GM21423 (cell line): ENCODE measurements around the gene MGLL.

Experiments used
- ATAC-seq: cut with Tn5 transposase; IDR thresholded peaks from one replicate; pipeline ENCODE4 v1.9.1; 2021; ENCODE audit warnings: mild to moderate bottlenecking, moderate library complexity; ENCODE audit not compliant: unreplicated experiment

MGLL gene

DNA sequence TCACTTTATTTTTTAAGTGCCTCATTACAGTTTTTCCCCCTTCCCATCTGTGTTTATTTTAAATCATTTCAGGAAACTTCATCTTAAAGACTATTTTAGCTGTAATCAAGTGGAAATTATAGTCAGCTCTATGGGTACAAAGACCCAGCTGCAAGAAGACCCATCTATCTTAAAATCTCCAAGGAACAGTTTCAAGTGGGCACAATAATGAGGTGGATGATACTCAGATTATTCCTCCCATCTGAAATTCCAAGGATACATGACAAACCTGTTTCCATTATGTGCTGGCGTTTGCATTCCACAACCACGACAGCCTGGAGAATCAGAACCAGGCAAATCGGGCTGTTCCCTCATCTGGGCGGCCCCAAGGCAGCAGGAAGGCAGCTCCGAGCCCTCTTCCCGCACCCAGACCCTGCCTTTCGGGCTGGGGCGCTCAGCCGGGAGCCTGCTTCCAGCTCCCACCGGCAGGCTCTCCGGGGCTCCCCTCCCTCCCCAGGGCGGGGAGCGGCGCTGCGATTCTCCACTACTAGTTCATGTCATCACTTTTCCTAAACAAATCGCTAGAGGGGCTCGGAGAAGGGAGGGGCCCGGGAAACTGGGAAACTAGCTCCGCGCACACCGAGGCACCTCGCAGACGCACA lies at the start of gene MGLL:
TSS of gene MGLL (minus strand) at position 475 of the 641 bp plus-strand sequence. CDS start at position 278, 197 bp downstream.
- ATAC-seq = peak; percentile 6

DNA sequence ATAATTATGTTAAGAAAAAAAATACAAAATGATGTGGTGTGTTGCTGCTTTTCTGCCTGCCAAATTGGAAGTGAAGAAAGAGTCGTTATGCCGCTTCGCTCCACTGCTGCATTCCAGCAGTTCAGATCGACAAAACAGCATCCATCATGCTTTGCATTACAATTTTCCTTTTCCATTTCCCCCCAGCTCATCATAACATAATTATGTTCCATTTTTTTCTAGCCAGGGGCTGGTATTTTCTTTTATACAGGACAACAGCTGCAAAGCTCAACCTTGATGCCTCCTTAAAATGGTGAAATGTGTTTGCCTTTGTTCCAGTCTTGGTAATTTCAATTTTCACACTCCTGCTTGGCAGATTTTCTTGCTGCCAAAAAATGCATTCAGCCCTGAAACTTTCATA lies 47.8 kb upstream of the MGLL start:
- no peak for ATAC-seq

DNA sequence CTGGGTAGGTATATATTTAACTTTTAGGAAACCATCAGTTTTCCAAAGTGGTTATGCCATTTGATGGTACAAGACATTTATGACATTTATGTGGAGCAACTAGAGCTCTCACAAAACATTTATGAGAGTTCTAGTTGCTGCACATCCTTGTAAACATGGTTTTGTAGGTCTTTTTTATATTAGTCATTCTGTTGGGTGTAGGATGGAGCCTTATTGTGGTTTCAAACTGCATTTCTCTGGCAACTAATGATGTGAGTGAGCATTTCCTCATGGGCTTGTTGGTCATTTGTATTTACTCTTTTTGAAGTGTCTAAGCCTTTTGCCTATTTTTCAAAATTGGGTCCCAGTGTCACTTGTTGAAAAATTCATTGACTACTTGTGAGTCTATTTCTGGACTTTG lies 45.7 kb upstream of the MGLL start:
- no peak for ATAC-seq

DNA sequence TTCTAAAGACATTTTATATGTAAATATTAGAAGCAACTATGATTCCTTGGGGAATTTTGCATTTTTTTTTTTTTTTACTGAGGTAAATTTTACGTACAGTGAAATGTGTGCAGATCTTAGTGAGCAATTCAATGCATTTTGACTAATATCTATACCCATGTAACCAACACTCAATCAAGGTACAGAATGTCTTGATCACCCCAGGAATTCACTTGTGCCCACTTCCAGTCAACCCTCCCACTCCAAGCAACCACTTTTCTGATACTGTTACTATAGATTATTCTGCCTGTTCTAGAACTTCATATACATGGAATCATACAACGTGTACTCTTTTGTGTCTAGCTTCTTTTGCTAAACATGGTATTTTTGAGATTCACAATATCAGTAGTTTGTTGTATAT lies 45.1 kb upstream of the MGLL start:
- ATAC-seq = no peak

DNA sequence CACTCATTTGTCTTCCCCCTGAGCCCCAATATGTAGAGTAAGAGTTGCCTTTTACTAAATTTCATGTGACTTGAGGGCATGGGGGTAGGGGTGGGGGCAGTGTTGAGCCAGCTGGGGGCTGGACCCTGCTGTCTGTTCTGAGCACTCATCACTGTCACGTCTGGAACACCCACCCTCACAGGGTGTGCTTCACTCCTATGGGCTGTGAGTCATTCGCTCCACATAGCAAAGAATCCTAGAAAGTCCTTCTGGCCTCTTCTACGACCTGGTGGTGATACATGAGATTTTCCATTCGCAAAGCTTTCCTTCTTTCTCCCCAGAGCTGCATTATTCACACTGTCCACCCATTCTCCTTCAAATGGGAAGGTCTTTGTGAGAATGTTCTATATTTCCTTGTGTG lies 43.6 kb upstream of the MGLL start:
- ATAC-seq = no peak

DNA sequence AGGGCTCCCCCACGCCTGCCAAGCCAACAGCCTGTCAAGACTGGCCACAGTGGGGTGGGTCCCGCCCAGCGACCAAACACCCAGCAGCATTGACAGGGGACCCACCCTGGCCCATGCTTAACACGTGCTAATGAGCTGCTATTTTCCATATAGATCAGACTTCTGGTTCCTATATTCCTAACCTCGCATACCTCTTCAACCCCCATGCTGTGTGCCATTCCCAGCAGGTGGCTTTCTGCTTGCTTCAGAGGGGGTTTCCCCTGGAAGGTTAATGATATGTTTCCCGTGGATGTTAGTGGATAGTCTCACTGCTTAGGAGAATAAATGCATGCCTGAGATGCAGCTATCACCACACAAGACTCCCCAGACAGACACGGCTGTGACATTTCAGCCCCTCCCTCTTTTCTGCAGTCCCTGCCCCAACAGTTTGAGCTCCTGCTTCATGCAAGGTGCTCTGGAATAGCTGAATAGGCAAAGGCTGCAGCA lies 37.9 kb upstream of the MGLL start:
- no peak for ATAC-seq

DNA sequence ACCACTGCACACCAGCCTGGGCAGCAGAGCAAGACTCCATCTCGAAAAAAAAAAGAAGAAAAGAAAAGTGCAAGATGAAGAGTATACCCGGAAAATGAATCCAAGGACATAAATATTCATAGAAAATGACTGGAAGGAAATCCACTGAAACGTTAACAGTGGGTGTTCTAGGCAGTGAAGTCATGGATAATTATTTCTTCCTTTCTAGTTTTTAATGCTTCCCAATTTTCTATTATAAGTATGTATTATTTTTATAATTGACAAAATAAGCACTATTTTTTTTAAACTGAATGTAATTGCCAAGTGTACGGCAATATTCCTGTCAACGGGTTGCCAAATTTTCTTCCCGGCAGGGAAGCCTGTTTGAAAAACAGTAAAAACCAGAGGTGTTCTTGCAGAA lies 37.4 kb upstream of the MGLL start:
- no peak for ATAC-seq

DNA sequence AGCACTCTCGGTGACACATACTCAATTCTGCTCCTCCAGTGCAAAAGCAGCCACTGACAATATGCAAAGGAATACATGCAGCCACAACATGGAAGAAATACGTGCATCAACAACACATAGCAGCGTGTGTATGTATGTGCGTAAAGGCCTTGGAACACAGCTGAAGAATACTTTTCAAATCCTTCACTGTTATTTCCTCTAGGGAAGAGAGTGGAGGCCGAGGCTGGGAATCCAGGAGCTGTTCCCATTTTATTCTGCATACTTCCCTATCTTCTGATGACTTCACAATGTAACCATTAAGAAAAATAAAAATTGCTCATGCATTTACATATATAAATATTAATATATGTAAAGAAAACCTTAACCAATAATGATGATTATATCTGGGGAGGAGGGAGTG lies 36.6 kb upstream of the MGLL start:
- ATAC-seq = no peak

DNA sequence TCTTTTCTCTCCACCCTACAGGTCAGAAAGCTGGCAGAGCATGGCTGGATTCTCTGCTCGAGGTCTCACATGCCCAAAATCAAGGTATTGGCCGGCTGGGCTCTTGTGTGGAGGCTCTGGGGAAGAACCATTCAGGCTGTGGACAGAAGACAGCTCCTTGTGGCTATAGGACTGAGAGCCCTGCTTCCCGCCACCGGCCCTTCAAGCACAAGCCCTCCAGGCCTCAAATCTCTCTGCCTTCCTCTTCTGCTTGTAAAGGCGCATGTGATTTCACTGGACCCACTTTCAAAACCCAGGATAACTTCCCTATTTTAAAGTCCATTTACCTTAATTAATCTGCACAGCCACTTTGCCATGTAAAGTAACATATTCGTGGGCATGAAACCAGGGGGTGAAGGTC lies 36.2 kb upstream of the MGLL start:
- no peak for ATAC-seq

DNA sequence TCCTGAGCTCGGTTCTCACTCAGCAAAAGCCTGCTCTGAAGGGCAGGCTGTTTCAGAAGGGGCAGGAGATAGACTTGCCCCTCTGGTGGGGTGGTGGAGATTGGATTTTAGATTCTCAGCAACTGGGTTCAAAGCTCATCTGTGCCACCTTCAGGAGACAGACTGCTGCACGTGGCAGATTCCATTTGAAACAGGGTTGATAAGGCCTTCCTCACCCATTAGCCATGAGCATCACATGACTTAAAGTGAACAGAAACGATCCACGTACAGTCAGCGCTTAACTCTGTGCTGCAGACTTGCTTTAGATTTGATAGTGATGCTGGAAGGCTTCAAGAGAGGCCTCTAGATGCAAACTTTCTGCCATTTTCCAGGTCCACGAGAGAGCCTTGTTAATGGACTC lies 35.0 kb upstream of the MGLL start:
- ATAC-seq = no peak

DNA sequence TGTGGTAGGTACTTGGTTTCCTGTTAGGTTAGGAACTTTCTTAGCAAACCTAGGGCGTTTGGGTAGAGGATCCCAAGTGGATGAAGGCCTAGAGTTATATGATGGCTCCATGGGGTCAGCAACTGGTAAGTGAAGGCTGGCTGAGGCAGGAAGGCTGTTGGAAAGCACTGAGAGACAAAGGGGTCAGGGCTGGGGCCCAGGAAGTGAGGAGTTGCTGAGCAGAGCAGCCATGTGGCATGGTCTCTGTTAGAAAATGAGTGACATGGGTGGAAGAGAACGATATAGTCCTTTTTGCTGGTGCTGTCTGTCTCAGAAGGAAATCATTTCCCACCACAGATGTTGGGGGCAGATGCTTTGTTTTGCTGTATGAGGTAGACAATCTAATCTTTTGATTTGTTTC lies 34.5 kb upstream of the MGLL start:
- ATAC-seq = no peak

DNA sequence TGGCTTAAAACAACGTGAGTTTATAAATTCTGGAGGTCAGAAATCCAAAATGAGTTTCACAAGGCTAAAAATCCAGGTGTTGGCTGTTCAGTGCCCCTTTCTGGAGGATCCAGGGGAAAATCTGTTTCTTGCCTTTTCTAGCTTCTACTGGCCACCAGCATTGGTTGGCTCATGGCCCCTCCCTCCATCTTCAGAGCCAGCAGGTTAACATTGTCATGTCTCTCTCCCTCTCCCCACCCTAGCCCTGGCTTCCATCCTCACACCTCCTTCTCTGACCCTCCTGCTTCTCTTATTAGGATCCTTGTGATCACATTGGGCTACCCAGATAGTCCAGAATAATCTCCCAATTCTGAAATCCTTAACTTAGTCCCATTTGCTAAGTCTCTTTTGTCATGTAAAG lies 32.9 kb upstream of the MGLL start:
- ATAC-seq = no peak

DNA sequence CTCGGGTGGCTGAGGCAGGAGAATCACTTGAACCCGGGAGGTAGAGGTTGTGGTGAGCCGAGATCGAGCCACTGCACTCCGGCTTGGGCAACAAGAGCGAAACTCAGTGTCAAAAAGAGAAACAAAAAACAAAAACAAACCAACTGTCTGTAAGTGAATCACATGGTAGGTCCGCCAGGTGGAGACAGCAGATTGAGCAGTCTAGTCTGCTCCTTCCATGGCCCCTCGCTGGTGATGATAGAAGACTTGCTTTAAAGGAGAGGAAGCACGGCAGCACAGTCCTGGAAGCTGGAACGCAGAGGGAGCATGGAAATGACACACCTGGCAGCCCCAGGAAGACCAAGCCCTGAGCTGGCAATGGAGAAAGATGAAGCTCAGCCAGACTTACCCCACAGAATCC lies 31.4 kb upstream of the MGLL start:
- ATAC-seq = no peak

DNA sequence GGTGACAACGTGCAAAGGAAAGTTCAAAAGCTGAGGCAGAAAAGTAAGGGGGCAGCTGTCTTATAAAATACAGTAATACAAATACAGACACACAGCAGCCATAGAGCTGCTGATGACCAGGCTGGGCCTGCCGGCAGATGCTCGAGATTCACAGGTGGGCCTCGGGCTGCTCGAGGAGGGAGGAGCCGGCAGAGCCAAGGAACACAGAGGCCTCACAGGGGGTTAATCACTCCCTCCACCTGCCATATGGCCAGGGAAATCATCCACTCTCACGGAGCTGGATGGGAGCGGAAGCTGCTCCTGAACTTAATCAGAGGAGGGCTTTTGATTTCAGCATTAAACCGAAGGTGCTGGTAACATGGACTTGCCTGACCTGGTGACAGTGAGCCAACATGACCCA lies 29.6 kb upstream of the MGLL start:
- no peak for ATAC-seq

DNA sequence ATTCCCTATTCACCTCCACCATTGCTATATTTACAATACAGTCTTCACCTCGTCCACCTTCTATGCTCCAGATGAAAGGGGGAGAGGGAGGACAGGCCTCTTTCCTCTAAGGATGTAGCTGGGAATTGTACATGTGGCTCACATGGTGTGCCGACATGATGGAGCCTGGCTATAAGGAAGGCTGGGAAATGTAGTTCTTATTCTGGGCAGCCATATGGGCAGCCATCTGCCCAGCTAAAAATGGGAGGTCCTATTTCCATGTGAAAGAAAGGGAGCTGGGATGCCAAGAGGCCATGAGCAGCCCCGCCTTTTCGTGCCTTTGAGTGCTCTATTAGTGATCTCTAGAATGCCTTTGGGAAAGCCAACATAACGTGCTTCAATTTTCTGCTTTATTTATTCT lies 27.1 kb upstream of the MGLL start:
- ATAC-seq = no peak

DNA sequence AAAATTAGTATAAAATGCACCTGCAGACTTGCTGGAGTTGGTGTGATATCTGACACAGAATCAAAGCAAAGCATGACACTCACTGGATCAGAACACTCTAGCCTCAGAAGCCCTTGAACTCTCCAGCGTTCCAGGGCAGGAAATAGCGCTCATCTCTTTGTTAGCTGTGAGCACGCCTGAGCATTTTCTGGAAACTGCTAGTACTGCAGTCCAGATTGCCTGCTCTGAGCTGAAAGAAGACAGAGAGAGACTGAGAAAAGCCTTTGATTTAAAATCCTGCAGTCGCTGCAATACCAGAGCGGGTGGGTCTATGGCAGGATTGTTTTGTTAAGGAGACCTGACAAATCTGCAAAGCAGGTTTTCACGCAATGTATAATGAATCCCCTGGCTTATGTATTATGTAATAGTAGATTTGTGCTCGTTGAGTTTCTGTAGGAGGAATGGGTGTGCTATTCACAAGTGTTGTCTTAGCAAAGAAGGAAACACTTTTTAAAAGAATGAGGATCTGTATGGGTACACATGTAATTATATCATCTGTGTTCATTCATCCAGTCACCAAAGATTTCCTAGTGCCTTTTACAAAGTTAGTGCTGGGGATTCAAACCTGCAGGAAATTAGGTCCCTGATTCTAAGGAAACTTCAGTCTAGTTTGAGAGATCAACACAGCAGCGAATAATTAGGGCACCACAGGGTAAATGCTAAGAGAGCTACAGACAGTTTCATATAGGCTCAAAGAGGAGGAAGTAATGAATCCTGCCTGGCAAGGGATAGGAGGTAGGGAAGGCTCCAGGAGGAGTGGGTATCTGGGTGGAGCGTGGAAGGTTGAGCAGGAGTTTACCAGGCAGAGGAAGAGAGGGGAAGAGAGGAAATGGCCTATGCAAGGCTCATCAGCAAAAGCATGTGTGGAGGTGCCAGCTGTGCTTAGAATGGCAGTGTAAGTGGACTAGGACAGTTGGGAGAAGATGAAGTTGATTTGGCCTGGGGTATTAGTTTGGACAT lies 26.1 kb upstream of the MGLL start:
- no peak for ATAC-seq

DNA sequence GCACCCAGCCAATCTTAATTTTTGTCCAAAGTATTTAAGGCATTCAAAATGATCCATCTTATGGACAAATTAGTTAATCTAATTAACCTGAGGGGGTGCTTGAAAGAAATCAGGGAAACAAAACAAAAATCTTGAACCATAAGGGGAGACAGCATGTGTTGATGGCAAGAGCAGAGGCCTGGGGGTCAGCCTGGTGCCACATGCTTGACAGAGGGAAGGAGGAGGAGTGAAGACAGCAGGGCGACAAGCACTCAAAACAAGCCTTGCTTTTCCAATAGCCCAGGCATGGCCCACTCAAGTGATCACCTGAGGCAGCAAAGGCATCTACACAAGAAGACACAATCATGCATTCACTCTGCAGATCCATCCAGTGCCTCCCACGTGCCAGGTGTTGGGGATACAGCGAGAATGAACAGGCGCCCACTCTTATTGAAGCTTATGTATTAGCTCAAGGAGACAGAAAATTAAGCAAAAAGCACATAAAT lies 25.0 kb upstream of the MGLL start:
- ATAC-seq = no peak

DNA sequence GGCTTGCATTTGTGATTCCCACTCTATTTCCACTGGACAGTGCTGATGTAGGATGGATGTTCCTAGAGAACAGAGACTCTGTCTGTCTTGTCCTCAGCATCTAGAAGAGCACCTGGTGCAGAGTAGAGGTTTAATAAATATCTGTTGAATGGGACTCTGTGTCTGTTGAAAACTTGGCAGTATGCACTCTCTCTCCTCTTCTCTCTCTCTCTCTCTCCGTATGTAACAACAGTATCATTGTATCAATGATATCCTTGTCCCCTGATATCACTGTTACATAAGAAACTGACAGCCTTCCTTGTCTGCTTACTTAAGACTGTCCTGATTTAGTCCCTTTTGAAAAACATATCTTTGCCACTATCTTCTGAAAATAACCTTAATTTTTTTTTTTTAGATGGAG lies 24.3 kb upstream of the MGLL start:
- no peak for ATAC-seq

DNA sequence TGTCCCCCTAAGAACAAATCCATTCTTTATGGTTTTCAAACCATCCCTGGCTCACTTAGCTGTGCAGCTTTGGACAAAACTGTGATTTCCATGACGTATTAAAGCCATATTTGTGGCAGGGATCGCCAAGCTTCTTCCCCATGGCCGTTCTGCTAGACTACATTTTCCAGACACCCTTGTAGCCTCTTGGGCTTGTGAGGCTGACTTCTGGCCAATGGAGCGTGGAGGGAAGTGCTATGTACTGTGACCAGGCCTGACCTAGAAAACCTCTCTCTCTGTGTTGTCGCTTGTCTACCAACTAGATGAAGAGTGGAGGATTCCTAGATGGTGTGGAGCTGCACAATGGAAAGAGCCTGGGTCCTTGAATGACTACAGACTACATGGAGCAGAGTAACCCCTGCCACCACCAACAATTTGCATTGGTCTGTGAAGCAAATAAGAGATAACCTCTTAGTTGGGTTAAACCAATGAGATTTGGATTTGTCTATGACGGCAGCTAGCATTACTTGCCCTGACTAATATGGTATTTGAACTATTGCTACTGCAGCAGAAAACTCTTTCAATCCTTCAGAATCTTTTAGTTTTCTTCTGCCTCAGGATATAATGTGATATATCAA lies 22.1 kb upstream of the MGLL start:
- peak; percentile 50 for ATAC-seq

DNA sequence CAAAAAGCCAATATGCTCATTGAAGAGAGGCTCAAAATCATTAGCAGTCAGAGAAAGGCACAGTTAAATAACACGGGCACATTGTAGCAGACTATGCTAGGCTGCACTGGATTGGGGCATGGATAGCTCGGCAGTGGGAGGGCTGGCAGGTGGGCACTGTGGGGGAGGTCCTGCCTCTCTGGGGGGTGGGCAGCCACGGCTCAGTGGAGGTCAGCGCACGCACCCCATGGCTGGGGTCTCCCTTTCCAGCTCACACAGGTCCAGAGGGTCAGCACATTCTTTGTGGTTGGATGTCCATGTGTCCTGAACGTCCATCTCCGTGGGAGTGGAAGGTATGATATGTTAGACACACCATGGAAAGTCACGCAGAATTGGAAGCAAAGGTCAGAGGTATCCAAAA lies 18.4 kb upstream of the MGLL start:
- no peak for ATAC-seq

DNA sequence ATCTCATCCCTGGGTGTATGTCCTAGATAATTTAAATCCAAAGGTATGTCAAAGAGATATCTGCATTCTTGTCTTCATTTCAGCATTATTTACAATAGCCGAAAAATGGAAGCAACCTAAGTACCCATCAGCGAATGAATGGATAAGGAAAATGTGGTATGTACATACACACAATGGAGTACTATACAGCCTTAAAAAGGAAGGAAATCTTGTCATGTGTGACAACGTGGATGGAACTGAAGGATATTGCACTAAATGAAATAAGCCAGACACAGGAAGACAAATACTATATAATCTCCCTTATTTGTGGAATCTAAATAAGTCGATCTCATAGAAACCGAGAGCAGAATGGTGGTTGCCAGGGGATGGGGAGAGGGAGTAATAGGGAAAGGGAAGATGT lies 16.8 kb upstream of the MGLL start:
- no peak for ATAC-seq
